HG03558 (cell line): Measurements from ENCODE around the gene RAB7A.
"Not testable (repeated sequence)": the region's sequence is repeated elsewhere in the genome, so short reads cannot be mapped to it uniquely, and the experiment has no call there.

Experiments
- ATAC-seq: cut with Tn5 transposase; IDR thresholded peaks from one replicate; pipeline ENCODE4 v1.9.1; 2021; ENCODE audit warnings: moderate number of reproducible peaks; ENCODE audit not compliant: unreplicated experiment; ENCODE audit errors: extremely low read depth

Gene RAB7A

DNA sequence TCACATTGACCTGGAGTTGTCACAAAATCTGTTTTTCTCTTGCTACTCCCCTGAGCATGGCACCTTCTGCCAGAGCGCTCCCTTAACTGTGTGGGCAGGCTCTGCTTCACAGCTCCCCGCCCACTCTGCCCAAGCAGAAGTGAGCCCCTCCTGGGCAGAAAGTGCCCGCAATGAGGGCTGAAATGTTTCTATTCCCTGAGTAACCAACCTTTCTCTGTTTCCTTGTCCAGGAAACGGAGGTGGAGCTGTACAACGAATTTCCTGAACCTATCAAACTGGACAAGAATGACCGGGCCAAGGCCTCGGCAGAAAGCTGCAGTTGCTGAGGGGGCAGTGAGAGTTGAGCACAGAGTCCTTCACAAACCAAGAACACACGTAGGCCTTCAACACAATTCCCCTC, 87.1 kb downstream of the RAB7A start:
- no peak for ATAC-seq

DNA sequence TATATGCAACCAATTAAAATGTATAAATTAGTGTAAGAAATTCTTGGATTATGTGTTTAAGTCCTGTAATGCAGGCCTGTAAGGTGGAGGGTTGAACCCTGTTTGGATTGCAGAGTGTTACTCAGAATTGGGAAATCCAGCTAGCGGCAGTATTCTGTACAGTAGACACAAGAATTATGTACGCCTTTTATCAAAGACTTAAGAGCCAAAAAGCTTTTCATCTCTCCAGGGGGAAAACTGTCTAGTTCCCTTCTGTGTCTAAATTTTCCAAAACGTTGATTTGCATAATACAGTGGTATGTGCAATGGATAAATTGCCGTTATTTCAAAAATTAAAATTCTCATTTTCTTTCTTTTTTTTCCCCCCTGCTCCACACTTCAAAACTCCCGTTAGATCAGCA, 88.1 kb downstream of the RAB7A start:
- ATAC-seq, result no peak

DNA sequence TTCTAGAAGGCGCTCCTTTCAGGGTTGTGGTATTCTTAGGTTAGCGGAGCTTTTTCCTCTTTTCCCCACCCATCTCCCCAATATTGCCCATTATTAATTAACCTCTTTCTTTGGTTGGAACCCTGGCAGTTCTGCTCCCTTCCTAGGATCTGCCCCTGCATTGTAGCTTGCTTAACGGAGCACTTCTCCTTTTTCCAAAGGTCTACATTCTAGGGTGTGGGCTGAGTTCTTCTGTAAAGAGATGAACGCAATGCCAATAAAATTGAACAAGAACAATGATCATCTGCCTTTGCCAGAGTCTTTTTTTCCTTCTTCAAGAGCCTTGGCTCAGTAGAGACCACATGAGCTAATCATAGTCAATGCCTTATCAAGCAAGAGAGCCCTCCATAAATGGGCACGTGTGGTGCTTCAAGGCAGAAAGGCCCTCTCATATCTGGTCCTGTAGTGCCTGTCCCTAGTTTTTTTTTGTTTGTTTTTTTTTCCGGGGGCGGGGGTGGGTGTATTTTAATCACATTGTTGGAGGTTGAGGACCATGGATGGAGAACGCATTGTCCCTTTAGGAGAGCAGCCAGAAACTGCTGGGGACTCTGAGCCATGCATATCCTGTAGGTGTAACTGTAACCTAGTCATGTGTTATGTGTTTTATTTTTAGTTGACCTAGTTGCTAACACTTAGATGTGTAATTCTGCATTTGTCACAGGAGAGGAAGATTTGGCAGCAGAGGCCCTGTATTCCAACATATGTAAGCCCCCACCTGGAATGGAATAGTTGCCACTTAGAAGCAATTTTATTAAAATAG, 88.7 kb downstream of the RAB7A start:
- no peak for ATAC-seq

DNA sequence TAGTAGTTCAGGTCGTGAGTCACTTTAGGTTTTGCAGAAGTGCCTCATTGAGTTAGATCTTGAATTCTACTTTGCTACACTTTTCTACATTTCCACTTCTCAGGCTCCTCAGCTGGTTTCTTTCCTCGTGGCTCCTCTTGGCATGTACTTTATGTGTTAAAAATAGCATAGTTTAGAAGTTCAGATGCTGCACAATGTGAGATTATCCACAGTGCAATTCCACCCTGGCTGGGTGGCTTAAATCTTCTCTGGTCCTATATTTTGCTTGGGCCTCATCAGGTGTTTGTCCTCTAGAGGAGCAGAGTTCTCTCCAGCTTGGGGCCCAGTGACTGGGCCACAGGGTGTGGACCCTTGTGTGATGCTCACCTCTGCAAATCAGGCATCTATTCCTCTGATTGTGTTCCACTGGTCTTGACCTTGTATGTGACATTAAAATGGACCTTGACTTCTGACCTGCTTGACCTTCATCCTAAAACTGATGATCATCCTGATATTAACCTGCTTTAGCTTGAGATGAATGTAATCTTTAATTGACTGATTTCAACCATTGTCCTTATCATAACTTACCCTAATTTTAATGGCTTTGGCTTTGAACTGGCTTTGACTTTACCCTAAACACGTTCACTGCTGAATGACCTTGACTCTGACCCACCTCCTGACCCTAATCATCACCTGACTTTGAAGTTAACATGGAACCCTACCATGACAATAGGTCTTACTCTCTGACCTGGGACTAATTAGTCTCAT, 89.5 kb downstream of the RAB7A start:
- no peak for ATAC-seq

DNA sequence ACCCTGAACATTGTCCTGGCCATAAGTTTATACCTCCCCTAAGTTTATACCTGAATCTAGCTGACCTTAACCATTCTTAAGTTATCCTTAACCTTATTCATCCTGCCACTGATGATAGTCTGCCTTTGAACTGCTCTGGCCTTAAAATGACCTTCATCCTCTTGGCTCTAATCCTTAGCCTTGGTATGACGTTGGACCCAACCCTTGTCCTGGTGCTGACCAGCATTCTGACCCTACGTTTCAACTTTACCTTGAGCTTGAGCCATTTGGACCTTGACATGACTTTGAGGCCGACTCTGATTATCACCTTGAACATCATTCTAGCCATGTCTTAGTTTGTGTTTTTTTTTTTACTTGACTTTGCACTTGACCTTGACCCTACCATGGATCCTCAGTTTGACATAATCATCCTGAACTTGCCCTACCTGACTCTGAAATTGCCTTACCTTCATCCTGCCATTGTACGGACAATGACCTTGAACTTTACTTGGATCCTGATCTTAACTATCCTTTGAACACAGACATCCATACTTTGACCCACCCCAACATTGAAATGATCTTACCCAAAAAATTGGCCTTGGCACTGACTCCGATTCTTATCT, 92.3 kb downstream of the RAB7A start:
- no peak for ATAC-seq

DNA sequence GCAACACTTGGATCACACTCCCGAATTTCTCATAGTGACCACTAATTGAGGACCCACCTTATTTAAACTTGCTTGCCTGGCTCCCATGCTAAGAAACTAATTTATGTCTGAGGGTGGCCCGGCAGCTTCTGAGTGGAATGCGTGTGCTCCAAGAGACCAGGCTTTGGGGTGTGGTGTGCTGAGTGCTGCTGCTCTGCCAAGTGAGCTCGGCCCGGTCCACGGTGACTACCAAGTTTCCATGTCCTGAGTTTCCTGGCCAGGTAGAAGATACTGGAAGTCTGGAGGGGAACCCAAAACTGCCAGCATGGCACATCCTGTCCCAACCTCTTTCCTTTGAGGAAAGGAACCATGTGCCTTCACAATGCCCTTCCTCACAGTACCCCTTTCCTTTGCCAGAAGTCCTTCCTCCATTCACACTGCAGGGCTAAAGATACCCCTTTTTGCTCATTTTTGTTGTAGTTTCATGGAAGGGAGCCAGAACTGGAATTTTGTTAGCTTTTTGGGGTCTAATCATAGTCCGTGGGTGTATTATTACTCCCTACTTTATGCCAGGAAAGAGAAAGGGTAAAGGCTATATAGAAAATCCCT, 94.4 kb downstream of the RAB7A start:
- no peak for ATAC-seq

DNA sequence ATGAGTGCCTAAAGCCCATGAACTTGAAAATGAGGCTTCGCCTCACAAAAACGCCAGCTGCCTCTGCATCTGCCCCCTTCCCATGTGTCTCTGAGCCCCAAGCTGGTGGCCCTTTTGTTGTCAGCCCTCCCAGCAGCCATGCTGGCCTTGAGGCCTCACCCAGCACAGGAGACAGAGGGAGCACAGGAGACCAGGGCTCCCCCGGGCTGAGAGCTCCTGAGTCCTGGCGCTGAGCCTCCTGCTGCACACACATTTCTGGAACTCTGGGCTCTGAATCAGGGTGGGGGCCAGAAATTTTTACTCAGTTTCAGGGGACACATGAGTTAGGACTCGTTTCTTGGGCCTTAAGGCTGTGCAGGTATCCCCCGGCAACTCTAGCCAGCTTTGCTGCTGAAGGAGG, 97.0 kb downstream of the RAB7A start:
- no peak for ATAC-seq

DNA sequence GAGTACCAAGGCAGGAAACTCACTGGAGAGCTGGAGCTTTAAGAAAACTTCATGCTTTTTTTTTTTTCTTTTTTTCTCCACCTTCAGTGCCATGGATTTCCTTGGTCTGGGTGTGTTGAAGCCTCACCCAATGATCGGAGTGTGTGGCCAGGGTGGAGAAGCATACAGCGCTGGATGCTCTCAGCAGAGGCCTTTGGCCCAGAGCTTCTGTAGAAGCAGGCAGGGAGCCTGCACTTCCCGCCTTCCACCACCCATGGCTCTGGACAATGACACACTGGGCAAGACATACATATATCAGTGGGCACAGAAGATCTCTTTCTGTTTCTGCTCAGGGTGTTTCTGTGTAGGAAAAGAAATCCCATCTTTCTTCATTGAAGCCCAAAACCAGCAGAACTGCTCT, 97.6 kb downstream of the RAB7A start:
- no peak for ATAC-seq

DNA sequence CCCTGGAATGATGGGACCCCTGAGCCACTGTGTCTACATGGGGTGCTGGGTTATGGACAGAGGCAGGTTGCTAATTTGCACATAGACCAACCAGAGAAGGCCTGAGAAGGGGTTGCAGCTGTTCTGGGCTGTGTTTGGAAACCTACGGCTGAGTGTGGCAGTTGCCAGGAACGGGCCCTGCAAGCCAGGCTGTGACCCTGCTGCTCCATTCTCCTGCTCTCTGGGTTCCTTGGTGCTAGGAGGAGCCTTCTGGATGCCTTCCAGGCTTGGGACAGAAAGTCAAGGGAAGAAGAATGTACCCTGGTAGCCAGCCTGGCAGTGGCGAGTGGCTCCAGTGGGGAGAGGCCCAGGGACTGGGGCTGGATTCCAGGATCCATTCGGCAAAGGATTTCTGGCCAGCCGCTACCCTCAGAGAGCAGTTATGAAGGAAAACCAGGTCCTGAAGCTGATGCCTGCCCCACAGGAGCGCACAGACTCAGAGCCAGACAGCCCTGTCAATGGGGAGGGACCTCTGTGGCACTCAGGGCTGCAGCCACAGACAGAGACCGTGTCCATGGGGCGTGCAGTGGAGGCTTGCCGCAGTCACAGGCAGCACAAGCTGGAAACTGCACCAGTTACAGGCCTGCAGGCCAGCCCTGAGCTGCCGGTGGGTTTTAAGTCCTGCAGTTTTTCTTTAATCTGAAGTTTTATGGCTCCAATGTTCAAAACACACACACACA, 98.3 kb downstream of the RAB7A start:
- no peak for ATAC-seq

DNA sequence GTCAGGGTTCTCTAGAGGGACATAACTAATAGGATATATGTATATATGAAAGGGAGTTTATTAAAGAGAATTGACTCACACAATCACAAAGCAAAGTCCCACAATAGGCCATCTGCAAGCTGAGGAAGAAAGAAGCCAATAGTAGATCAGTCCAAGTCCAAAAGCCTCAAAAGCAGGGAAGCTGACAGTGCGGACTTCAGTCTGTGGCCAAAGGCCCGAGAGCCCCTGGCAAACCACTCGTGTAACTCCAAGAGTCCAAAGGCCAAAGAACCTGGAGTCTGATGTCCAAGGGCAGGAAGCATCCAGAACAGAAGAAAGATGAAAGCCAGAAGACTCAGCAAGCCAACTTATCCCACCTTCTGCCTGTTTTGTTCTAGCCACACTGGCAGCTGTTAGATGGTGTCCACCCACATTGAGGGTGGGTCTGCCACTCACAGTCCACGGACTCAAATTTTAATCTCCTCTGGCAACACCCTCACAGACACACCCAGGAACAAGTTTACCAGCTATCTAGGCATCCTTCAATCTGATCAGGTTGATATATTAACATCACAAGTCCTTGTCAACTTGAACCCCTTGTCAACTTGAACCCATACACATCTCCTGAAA, 99.2 kb downstream of the RAB7A start:
- ATAC-seq, result no peak

DNA sequence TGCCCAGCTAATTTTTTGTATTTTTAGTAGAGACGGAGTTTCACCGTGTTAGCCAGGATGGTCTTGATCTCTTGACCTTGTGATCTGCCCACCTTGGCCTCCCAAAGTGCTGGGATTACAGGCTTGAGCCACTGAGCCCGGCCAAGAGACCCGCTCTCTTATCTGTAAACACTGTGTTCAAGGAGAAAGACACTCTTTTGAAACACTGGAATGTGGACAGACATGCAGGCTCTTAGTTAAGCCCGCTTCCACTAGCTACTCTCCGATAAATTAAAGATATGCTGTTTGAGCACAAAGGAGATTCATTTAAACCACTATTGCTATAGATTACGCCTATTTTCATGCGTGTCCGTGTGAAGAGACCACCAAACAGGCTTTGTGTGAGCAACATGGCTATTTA, 103.1 kb downstream of the RAB7A start:
- ATAC-seq, result not testable (repeated sequence)

DNA sequence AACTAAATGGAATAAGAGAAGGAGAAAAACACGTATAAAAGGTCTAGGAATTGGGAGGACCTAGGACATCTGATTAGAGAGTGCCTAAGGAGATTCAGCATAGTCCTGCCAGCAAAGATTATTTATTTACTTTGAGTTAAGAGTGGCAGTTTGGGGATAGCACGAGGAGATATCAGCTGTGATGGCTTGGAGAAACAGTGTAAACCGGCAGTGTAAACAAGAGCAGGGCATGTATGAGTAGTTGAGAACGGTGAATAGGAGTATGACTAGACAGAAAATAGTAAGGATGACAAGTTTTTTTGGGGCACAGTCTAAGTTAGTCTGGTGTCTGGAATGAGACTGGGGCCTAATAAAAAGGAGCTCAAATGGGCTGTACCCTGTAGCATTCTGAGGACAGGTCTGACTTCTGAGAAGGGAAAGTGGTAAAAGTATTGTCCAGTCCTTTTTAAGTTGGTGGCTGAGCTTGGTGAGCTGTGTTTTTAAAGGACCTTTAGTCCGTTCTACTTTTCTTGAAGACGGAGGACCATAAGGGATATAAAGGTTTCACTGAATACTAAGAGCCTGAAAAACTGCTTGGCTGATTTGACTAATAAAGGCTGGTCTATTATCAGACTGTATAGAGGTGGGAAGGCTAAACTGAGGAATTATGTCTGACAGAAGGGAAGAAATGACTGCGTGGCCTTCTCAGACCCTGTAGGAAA, 104.1 kb downstream of the RAB7A start:
- ATAC-seq, result not testable (repeated sequence)

DNA sequence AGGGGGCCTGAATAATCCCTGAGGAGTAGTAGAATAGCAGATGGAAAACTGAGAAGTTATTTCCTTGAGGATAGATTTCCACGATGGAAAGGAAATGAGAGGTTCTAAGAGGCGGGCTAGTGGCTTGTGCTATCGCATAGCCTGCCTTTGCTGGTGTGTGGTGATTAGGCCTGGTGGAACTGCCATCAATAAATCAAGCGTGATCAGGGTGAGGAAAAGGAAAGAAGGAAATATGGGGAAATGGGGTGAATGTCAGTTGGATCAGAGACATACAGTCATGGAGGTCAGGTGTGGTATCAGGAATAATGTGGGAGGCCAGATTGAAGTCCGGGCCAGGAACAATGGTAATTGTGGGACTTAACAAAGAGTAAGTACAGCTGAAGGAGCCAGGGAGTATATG, 104.8 kb downstream of the RAB7A start:
- not testable (repeated sequence) for ATAC-seq

DNA sequence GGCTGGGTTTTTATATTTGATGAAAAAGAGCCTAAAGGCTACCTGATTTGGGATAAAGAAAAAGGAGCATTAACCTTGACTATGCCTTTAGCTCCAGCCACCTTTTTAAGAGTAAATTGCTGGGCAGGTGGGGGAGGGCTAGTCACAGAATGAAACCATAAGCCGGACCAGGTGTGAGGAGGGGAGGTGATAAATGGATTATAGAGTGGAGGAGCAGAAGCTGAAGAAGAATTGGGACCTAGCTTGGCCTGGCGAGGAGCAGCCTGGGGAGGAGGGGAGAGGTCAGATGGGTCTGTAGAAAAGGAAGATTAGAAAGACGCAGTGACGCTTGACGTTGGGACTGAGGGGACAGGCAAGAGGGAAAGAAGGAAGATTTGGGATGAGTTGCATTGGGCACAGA, 107.0 kb downstream of the RAB7A start:
- ATAC-seq, result not testable (repeated sequence)

DNA sequence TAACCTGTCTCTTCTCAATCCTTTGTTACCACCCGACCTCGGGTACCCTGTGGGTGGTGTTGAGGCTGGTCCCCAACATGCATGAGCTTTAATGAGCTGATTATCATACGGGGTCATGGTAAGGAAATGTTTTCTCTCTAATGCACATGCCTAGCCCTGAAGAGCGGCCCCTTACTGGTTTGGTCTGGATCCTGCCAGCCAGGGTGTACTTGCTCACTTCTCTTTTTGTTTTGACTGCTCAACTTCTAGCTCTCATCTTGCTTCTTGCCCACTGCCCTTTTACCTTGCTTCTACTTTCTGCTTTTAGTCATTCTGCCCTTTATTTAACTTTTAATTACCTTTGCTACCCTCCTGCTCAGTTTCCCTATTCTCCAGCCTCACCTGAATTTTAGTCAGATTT, 109.1 kb downstream of the RAB7A start:
- ATAC-seq, result no peak

DNA sequence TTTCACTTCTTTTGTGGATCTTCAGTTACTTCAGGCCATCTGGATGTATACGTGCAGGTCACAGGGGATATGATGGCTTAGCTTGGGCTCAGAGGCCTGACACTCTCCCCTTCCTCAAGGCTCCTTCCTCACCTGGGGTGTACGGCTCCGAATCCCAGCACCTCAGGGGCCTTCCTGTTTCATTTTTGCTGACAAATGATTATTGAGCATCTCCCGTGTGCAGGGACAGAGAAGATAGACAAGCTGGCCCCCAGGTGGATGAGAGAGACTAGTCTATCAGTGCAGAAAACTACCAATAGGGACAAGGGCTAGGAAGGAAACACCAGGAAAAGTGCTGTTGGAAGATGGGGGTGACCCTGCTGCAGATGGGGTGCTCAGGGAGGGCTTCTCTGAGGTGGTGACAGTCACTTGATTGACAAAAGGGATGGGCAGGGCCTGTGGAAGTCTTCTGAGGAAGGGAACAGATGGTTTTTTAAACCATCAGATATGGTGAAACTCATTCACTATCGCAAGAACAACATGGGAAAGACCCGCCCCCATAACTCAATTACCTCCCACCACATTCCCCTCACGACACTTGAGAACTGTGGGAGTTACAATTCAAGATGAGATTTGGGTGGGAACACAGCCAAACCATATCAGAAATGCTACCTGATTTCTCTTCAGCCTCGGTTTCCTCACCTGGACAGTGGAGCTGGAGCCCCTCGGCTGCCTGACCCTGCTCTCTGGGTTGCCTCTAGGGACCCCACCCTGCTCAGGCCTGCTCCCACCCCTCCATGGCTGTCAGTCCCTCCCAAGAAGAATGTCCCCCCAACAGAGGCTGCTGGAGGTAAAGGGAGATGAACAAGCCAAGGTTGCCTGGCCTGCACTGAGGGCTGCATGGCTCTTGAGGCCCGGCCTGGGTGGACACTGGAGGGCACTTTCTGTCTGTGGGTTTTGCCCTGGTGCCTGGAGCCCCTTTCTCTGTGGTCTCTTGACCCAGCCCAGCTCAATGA, 116.2 kb downstream of the RAB7A start:
- ATAC-seq, result no peak

DNA sequence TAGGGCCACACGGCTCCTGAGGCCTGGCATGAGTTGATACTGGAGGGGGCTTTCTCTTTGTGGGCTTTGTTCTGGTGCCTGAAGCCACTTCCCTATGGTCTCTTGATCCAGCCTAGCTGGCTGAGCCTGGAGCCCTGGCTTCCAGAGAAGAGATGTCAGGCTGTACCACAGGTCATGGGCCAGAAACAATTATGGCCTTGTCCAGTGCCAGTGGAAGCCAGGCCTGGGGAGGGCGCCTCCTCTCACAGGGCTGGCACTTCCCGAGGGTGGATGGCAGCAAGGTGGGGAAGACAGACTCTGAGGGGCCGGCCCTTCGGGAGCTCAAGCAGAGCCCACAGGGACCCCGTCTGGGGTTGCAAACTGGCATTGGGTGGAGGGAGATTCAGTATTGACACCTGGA, 118.5 kb downstream of the RAB7A start:
- ATAC-seq, result no peak

DNA sequence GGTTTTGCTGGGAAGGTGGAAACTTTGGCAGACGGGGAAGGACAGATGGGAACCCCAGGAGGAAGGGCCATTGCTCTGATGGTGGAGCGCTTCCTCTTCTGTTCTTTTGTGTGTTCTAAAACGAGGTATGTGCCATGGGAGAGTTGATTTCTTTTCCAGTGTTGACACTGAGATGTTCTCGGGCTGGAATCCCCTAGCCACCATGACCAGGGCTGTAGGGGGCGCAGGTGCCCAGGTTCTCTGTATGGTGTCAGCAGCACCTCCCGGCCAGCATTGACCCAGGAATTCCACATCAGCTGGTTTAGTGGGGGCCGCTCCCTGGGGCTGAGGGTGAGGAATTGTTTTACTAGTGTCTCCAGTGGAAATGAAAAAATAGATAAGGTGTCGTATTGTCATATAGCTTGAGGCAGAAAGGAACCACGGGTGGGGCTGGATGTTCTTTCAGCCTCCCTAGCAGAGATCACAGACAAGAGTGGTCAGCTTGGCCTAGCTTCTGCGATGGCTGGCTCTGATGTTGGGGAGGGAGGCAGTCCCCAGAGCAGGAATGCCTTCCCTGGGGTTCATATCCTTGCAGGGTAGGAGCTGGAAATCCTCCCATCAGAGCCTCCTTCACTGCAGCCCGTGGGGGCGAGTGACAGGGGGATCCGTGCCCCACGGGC, 119.3 kb downstream of the RAB7A start:
- no peak for ATAC-seq
